Cerebellar nuclear complex (tissue), 1 donor: Measurements from ENCODE around the gene ERF.

Experiments
- DNase-seq, 2 experiments: peaks; one replicate each; lab custom pipeline; 2025; lab: John Stamatoyannopoulos, UW

The ERF gene

GRCh38 chr19:42253245-42254088 lies 1.5 kb downstream of the ERF start:
- no peak for DNase-seq

- peak in 1 of 2 experiments; percentile 33 for DNase-seq
Observed at GRCh38 chr19:42252365-42253244, 2.3 kb downstream of the ERF start.

GRCh38 chr19:42251572-42252358 lies 3.2 kb downstream of the ERF start:
- DNase-seq: no peak

GRCh38 chr19:42250666-42251531 lies 4.0 kb downstream of the ERF start:
- DNase-seq: no peak

GRCh38 chr19:42250183-42250665 lies 4.7 kb downstream of the ERF start:
- no peak for DNase-seq

GRCh38 chr19:42249769-42250168 lies 5.2 kb downstream of the ERF start:
- no peak for DNase-seq

GRCh38 chr19:42249149-42249750 lies 5.7 kb downstream of the ERF start:
- DNase-seq: no peak

GRCh38 chr19:42248270-42249148 lies 6.4 kb downstream of the ERF start:
- DNase-seq: no peak

GRCh38 chr19:42247640-42248199 lies 7.2 kb downstream of the ERF start:
- no peak for DNase-seq

- no peak for DNase-seq
Observed at GRCh38 chr19:42246922-42247639, 7.8 kb downstream of the ERF start.

- DNase-seq: no peak
Observed at GRCh38 chr19:42246143-42246921, 8.6 kb downstream of the ERF start.

GRCh38 chr19:42245231-42245630 lies 9.7 kb downstream of the ERF start:
- no peak for DNase-seq

- DNase-seq: peak; percentile 52 to 74
Observed at GRCh38 chr19:42244347-42245220, 10.3 kb downstream of the ERF start.

- DNase-seq: peak; percentile 99 to 100
Observed at GRCh38 chr19:42242512-42243409, 12.2 kb downstream of the ERF start, which contains the start of gene GSK3A. Gene GSK3A (minus strand): TSS chr19:42242602. CDS start chr19:42242465, 137 bp downstream.

- no peak for DNase-seq
Observed at GRCh38 chr19:42242069-42242511, 12.8 kb downstream of the ERF start.
